Measurements from ENCODE around the gene AKR1C3. TPM values are rescaled to one million over a fixed set of nuclear protein-coding genes. Genes with fewer than 3 reads are reported as not detected.
"Not testable (repeated sequence)": the region's sequence is repeated elsewhere in the genome, so short reads cannot be mapped to it uniquely, and the experiment has no call there.

Gene AKR1C3
- total RNA-seq, 1 donor from 2014 or later = 23.2 TPM

- DNase-seq; intact Hi-C loops (cut with micrococcal nuclease); ATAC-seq: not testable (repeated sequence)
Observed at GRCh38 chr10:5119997-5120396, 25.8 kb downstream of the AKR1C3 start.

DNA sequence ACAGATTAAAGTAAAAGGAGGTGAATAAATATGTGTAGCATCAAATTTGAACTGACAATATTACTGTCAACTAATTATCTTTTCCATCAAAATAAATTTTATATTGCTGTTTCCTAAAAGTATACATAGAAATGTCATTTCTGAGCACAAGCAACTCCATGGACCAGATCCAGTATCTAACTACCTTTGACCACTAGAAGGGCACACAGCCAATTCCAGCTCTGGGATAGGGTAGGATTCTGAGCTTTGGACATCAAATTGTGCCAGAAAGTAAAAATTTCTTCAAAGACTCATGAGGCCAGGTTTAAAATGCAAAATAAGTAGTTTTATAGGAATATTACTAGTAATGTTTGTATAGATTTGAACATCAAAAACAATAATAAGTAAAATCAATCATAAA is 29.7 kb downstream of the AKR1C3 start:
- intact Hi-C loops (cut with micrococcal nuclease) = no loop called here
- ATAC-seq (no peak), DNase-seq (no peak)

DNA sequence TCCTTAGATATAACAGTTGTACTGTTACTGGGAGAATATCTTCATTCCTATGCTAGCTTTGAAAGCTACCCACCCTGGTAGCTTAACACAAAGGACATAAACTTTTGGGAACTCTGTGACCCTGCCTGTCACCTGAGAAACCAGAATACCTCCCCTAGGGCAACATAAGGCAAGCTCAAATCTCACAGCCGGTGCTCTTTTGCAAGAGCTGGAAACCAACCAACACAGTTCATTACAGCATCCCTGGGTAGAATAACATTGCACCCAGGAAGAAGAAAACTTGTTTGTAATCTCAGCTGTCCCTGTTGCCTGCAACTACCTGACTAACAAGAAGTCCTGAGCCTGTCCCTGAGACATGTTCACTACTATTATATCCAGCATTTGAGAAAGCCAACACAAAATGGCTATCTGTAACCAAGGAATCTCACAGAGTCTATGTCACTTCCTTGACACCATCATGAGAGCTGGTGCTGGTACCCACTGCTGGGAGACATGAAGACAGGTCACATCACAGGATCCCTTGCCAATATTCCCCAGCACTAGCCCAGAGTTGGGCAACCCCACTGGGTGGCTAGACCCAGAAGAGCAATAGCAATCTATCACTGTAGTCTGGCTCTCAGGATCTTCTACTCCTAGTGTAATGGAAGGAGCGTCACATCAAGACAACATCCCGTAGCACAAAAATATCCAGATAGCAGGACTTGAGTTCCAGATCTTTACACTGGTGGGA is 31.3 kb downstream of the AKR1C3 start:
- ATAC-seq (no peak), DNase-seq (no peak)
- intact Hi-C loops (cut with micrococcal nuclease) = no loop called here

- DNase-seq (no peak), ATAC-seq (no peak)
- intact Hi-C loops (cut with micrococcal nuclease) = no loop called here
Observed at GRCh38 chr10:5135581-5135980, 41.4 kb downstream of the AKR1C3 start.

DNA sequence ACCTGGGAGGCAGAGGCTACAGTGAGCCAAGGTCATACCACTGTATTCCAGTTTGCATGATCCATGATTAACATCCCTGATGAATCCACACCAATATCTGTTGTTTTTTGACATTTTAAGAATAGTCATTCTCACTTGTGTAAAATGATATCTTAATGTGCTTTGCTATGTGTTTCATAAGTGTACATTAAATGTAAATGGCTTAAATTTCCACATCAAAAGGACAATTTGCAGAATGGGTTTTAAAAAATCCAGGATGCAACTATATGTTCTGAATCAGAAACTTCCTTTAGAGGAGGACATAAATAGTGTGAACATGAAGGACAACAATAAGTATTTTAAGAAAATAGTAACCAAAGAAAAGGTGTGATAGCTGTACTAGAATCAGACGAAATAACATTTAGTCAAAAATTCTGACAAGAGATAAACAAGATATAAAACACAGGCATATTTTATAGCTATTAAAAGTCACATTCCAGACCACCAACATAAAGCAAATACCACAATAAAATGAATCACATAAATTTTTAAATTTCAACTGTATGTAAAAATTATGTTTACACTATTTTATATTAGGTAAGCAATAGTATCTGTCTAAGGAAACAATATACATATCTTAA is 42.4 kb downstream of the AKR1C3 start:
- ATAC-seq (no peak), DNase-seq (no peak)
- intact Hi-C loops (cut with micrococcal nuclease) = no loop called here

- intact Hi-C loops (cut with micrococcal nuclease); DNase-seq; ATAC-seq: not testable (repeated sequence)
Observed at GRCh38 chr10:5137699-5138098, 43.5 kb downstream of the AKR1C3 start.

GRCh38 chr10:5142199-5142598 is 48.0 kb downstream of the AKR1C3 start:
- ATAC-seq = no peak
- DNase-seq = no peak
- intact Hi-C loops (cut with micrococcal nuclease) = no loop called here

DNA sequence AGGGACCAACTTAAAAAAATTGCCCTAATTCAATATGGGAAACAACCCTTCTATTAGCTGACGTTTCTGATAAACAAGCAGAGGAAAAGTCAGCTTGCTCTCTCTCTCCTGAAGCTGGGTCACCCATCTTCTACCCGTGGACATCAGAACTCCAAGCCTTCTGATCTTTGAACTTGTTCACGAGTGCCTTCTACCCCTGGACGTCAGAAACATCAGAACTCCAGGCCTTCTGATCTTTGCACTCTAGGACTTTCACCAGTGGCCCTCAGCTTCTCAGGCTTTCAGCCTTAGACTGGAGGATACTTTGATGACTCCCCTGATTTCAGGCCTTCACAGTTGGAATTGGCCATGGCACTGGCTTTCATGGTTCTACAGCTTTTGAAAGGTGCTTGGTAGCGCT is 48.9 kb downstream of the AKR1C3 start:
- intact Hi-C loops (cut with micrococcal nuclease) = no loop called here
- ATAC-seq = no peak
- DNase-seq = no peak

DNA sequence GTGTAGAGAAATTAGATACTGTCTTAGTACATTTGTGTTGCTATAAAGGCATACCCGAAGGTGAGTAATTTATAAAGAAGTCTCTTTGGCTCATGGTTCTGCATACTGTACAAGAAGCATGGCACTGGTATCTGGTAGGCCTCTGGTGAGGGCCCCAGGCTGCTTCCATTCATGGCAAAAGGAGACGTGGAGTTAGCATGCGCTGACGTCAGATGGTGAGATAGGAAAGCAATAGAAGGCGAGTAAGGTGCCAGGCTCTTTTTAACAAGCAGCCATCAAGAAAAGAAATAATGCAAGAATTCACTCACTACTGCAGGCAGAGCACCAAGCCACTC is 52.7 kb downstream of the AKR1C3 start:
- ATAC-seq = no peak
- intact Hi-C loops (cut with micrococcal nuclease) = no loop called here
- no peak for DNase-seq

DNA sequence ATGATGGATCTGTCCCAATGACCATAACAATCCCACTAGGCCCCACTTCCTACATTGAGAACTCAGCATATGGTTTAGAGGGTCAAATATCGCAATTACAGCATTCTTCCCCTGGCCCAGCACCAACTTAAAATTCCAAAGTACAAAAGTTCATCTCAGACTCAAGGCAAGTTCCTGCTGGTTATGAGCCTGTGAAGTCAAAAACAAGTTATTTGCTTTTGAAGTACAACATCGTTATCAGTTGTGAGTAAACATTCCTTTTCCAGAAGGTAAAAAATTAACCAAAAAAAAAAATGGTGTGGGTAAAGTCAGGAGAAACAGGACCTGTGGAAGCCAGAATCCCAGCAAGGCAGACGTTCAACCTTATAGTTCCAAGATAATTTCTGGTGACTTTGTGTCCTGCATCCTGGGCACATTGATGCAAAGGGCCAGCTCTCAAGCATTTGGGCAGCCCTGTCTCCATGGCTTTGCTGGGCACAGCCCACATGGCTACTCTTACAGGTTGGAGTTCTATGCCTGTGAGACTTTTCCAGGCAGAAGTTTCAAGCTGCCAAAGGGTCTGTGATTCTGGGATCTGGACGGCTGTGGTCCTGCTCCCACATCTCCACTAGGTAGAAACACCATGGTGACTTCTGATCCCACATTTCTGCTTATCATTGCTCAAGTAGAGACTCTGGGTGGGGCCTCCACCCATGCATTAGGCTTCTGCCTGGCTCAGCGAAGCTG is 53.2 kb downstream of the AKR1C3 start:
- DNase-seq (no peak), ATAC-seq (no peak)
- intact Hi-C loops (cut with micrococcal nuclease) = no loop called here

- no peak for DNase-seq
- intact Hi-C loops (cut with micrococcal nuclease) = no loop called here
- no peak for ATAC-seq
Observed at GRCh38 chr10:5147981-5148677, 53.9 kb downstream of the AKR1C3 start.

DNA sequence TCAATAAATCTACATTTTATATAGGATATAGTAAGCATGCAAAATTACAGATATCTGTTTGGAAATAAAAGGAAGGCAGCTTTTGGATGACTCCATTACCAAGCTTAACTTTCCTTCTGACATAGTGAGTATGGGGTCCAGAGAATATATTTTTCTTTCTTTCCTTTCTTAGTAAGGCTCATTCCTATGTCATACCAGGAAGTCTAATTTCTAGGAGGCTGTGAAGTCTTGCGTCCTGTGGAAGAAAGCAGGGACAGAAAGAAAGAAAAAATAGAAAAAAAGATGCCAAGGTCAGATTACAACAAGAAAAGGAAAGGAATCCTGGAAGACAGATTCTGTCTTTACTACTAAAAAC is 54.4 kb downstream of the AKR1C3 start:
- ATAC-seq (no peak), DNase-seq (no peak)
- intact Hi-C loops (cut with micrococcal nuclease) = no loop called here

GRCh38 chr10:5151076-5151475 is 56.9 kb downstream of the AKR1C3 start:
- ATAC-seq (no peak), DNase-seq (no peak)
- intact Hi-C loops (cut with micrococcal nuclease) = no loop called here

GRCh38 chr10:5155951-5156350 is 61.7 kb downstream of the AKR1C3 start:
- intact Hi-C loops (cut with micrococcal nuclease) = no loop called here
- DNase-seq (no peak), ATAC-seq (no peak)

Other genes starting within 250 kb of the AKR1C3 start
- gene AKR1C1, start 131.0 kb upstream of the AKR1C3 start, total RNA-seq = 20.2 TPM
- gene AKR1C2, start 90.6 kb upstream of the AKR1C3 start, total RNA-seq = 14.2 TPM
- gene AKR1C8, start 90.7 kb downstream of the AKR1C3 start, total RNA-seq = 0.25 TPM
- not detected for gene AKR1C4, start 102.4 kb downstream of the AKR1C3 start, total RNA-seq